CD4-positive, alpha-beta T cell treated with Interleukin-17A for 1 hour (primary cell): ENCODE results near the gene AGAP3.

Source experiments
- DNase-seq: peaks from one replicate; pipeline ENCODE4 v3.0.0-alpha.2; 2020

Gene AGAP3

GRCh38 chr7:151192002-151192539, 105.8 kb downstream of the AGAP3 start:
- DNase-seq = no peak

DNA sequence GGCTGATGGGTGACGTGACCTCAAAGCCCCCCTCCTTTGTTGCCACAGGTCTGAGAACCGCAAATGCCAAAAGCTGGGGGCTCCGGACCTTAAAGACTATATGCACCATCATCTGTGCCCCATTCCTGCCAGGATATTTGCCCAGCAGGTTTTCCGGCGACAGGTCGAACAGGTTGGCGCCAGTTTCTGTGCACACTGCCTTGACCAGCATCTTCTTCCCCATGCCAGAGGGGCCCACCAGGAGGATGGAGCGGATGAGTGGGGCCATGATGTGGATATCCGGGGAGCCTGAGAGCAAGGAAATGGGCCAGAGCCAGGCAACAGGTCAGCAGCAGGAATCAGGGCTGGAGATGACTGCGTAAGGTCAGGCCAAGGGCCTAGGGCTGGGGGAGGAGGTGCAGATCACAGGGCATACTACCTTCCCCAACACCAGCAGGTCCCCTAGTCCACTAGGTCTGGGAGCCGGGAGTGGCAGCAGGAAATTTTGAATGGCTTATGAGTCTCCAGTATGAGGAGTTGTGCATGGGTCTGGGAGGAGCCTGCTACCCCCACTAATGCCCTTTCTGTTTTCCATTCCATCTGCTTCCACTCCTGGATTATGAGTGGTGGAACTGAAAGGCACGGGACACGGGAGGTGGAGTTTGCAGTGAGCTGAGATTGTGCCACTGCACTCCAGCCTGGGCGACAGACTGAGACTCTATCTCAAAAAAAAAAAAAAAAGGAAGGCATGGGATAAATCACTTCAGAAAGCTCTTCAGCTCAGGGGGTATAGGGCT, 107.1 kb downstream of the AGAP3 start:
- no peak for DNase-seq
